Heart left ventricle (tissue), 13 donors: Measurements from ENCODE around the gene FADS6.

Experiments
- CTCF ChIP-seq, 12 donors: fragments of 200-600 bp; sonication (generic) in 4 of 12; IDR thresholded peaks; one replicate each; pipeline versions ENCODE4 v1.5.0 to v1.8.0; 2018 to 2022; ENCODE audit warnings: antibody characterized with exemption in 12 of 12, mild to moderate bottlenecking in 5 of 12
- POLR2A ChIP-seq, 2 donors: fragments of 450-650 bp; IDR thresholded peaks; one replicate each; pipeline ENCODE4 v1.6.1; 2017; ENCODE audit warnings: antibody characterized with exemption in 2 of 2, mild to moderate bottlenecking in 2 of 2, moderate library complexity in 2 of 2
- donor health status: ischemic (EF 13 %, LVEDD 7.1; RV severe dilation, severe dysfunction).
- donor health status: DM: no; HTN: yes; CAD: no.
- donor health status: DM: no; HTN: no; CAD: no.
- donor health status: ischemic (EF 25% LVEDD 6.9; RV normal size, moderate dysfunction).
- donor health status: ischemic (EF 25% LVEDD 5.7; RV mildly dilated, moderate dysfunction).
- donor health status: ischemic (EF 35%, LVEDD 5.7; RV mildly dilated, moderate dysfunction).
- donor health status: nonischemic (EF 11% LVEDD 7.7; RV severe dilation, severe dysfunction).
- donor health status: DM: yes; HTN: yes; CAD: no.
- donor health status: PGD.
- donor health status: ischemic (EF 29% LVEDD 5.4; RV normal size, mild dysfunction).
- donor health status: nonischemic (EF 23%, LVEDD 6.1; RV moderate dilation, normal function).

DNA sequence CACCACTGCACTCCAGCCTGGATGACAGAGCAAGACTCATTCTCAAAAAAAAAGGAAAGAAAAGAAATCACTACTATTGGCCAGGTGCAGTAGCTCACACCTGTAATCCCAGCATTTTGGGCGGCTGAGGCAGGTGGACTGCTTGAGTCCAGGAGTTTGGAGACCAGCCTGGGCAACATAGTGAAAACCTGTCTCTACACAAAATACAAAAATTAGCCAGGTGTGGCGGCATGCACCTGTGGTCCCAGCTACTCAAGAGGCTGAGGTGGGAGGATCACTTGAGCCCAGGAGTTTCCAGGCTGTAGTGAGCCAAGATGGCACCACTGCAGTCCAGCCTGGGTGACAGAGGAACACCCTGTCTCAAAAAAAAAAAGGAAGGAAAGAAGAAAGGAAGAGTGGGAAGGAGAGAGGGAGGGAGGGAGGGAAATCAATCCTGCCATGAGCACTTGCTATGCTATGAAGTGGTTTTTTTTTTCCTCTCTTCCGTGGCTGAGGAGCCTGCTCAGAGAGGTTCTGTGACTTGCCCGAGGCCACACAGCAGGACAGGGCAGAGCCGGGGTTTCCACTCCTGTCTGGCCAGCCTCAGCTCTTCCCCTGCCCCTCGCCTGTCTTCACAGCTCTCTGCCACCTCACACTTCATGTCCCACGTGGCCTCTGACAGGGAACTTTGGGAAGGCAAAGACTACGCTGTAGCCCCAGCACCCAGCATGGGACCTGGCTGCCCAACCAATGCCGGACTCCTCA lies 44.6 kb downstream of the FADS6 start:
- no peak for TF ChIP-seq POLR2A (IDR thresholded peaks at IDR 0.05)
- TF ChIP-seq CTCF (IDR thresholded peaks at IDR 0.05), result no peak
